Neuron (in vitro differentiated cells): ENCODE data around the gene SF3A1.

Experiments used
- H2AFZ ChIP-seq: one replicate; pipeline ENCODE4 v1.6.1; 2013; ENCODE audit warnings: low read depth, mild to moderate bottlenecking, inconsistent platforms, low read length, moderate library complexity
- H3K27me3 ChIP-seq: one replicate; pipeline ENCODE4 v1.6.1; 2013; ENCODE audit warnings: low read length; ENCODE audit not compliant: insufficient read depth
- H3K36me3 ChIP-seq: one replicate; pipeline ENCODE4 v1.6.1; 2013; ENCODE audit warnings: low read length; ENCODE audit not compliant: insufficient read depth
- H3K4me1 ChIP-seq: one replicate; pipeline ENCODE4 v1.6.1; 2013; ENCODE audit warnings: low read length; ENCODE audit not compliant: insufficient read depth
- H3K4me3 ChIP-seq: 2 replicates; pipeline ENCODE4 v1.5.1; 2013; ENCODE audit warnings: mild to moderate bottlenecking, low read length, moderate library complexity
- H3K9me3 ChIP-seq: one replicate; pipeline ENCODE4 v1.6.1; 2013; ENCODE audit warnings: low read length

The SF3A1 gene

GRCh38 chr22:30396871-30397655 lies 40.4 kb upstream of the SF3A1 start, which contains the start of gene SEC14L2:
TSS of gene SEC14L2 (plus strand) at chr22:30397018. CDS start at chr22:30397117, 99 bp downstream.
- no peaks in the 10 kb centered on the region for H3K36me3 ChIP-seq
- peaks cover 9% of the 10 kb centered on the region for H3K4me1 ChIP-seq
- H3K27me3 ChIP-seq = peaks cover 4% of the 10 kb centered on the region
- H3K4me3 ChIP-seq = peak within 1 kb of the TSS; percentile 56
- peak within 1 kb of the TSS; percentile 77 for H2AFZ ChIP-seq
- H3K9me3 ChIP-seq = no peaks in the 10 kb centered on the region

DNA sequence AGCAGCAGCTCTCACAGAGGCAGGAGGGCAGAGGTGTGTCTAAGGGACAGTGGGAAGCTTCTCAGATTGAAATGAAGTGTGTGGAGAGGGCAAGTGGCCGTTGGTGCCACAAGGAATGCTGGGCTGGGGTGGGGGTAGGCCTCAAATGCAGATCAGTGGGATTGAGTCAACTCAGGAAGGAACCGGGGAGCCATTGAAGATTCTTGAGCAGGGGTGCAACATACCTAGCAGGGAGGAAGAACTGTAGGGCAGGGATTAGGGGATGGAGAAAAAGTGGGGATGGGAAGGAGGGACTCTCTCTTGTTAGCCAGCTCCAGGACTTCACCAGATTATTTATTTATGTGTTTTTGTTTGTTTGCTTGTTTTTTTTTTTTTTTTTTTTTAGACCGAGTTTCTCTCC lies 37.2 kb upstream of the SF3A1 start:
- no peaks in the 10 kb centered on the region for H3K9me3 ChIP-seq
- no peak overlapping the region for H3K4me3 ChIP-seq
- peaks cover 9% of the 10 kb centered on the region for H3K4me1 ChIP-seq
- no peaks in the 10 kb centered on the region for H3K36me3 ChIP-seq
- H3K27me3 ChIP-seq = peaks cover 4% of the 10 kb centered on the region
- H2AFZ ChIP-seq = no peak overlapping the region

DNA sequence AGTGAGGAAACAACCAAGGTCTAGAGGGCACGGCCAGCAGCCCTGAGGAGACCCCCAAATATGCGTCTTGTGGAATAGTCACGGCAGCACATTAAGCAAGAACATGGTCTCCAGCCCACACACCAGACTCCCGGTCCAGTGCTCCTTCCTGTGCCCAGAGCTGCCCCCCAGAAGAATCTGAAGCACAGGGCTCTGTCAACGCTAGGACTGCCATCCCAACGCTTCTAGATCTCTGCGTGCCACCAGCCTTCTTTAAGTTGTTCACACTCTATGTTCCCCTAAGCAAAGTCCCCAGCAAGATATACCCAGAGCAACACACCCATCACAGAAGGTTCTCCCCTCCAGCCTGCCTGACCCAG lies 36.6 kb upstream of the SF3A1 start:
- no peaks in the 10 kb centered on the region for H3K9me3 ChIP-seq

GRCh38 chr22:30392661-30393321 lies 36.1 kb upstream of the SF3A1 start:
- Histone ChIP-seq H3K27me3 (peaks cover 4% of the 10 kb centered on the region), H3K4me1 (peaks cover 9% of the 10 kb centered on the region), H3K9me3 (no peaks in the 10 kb centered on the region), H3K4me3 (no peak overlapping the region), H2AFZ (no peak overlapping the region), H3K36me3 (no peaks in the 10 kb centered on the region)

More for the DNA sequence above, 36.6 kb upstream of the SF3A1 start:
- Histone ChIP-seq H3K4me3 (no peak overlapping the region), H3K4me1 (peaks cover 9% of the 10 kb centered on the region), H3K27me3 (peaks cover 4% of the 10 kb centered on the region), H2AFZ (no peak overlapping the region), H3K36me3 (no peaks in the 10 kb centered on the region)

DNA sequence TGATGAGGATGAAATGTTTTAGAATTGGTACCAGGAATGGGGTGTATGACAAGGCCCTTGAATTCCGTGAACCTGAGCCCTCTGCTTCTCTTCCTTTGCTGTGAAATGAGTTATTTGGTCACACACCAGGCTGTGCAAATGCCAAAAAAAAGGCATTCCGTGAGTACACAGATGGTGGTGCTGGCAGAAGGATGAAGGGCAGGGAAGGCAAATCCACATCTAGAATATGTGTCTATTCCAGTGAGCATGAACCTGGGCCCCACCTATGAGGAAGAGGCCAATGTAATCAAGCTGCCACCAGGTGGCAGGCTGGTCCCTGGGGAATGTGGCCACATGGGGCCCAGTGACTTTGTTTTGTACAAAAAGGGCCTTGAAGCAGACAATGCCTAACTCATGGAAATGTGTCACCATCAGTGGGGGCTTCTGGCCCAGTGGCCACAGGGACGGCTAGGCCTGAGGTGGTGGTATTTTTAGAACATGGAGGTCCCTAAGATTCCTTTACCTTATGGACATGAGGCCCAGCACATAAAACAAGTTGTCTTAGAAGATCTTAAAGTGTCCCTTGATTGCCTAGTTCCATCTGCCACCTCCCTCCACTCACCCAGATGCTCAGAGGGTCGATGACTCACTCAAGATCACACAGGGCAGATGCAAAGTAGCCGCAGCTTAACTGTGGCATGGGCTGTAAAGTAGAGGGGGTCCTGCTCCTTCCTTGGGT lies 34.4 kb upstream of the SF3A1 start:
- peaks cover 5% of the 10 kb centered on the region for H3K4me1 ChIP-seq
- H3K27me3 ChIP-seq = no peaks in the 10 kb centered on the region
- no peak overlapping the region for H2AFZ ChIP-seq
- H3K9me3 ChIP-seq = no peaks in the 10 kb centered on the region
- H3K4me3 ChIP-seq = no peak overlapping the region
- H3K36me3 ChIP-seq = no peaks in the 10 kb centered on the region

DNA sequence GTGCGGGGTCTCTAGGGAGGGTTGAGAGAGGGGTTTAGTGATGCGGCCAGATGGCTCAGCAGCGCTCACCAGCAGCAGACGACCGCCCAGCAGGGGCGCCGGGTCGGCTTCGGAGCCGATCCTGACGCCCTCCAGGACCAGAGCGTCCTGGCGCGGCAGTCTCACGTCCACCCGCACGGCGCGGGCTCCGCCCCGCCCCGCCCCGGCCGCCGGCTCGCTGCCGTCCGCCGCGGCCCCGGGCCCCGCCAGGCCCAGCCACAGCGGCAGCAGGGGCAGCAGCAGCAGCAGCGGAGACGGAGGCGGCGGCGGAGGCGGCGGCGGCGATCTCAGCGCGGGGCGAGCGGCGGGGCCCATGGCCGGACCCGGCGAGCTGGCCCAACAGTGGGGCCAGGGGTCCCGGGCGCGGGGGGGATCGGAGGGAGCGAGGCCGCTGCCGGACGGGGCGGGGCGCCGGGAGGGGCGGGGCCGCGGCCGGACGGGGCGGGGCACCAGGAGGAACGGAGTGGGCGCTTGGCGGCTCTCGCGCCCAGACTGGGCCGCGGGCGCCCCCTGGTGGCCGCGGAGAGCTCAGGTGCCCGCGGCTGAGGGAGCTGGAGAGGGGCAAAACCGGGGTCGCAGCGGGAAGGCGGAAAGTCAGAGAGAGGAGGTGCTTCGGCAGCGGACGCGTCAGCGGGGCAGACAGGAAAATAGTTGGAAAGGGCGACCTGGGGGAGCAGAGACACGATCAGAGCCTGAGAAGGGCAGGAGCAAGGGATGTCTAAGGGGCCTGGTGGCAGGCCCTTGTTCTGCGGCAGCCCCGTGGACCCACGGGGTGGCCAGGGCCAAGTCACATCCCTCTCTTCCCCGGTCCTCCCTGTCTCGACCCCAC lies 30.5 kb upstream of the SF3A1 start, which contains the start of gene RNF215:
RNF215 (minus strand) TSS at position 452 of the 868 bp plus-strand sequence; CDS start at position 354, 98 bp downstream.
- Histone ChIP-seq H3K36me3 (peaks cover 9% of the 10 kb centered on the region), H3K9me3 (no peaks in the 10 kb centered on the region), H3K4me1 (peaks cover 7% of the 10 kb centered on the region), H2AFZ (peak within 1 kb of the TSS; percentile 39), H3K27me3 (no peaks in the 10 kb centered on the region), H3K4me3 (peak within 1 kb of the TSS; percentile 60)

DNA sequence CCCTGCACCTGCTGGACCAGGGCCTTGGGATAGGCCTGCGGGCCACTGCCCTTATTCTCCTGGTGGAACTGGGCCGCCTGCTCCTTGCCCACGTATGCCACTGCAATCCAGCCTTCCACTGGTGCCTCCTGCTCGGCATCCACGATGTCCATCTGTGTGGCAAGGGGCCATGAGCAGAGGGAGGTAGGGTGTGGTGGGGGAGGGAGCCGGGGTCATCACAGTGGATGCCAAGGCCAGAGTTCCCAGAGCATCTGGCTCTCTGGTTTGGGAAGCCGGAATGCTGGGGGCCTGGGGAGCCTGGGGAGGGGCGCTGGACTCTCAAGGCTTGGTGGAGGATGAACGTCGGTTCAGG lies 29.9 kb upstream of the SF3A1 start:
- Histone ChIP-seq H3K27me3 (no peaks in the 10 kb centered on the region), H3K36me3 (peaks cover 12% of the 10 kb centered on the region), H3K4me1 (peaks cover 7% of the 10 kb centered on the region), H3K9me3 (no peaks in the 10 kb centered on the region), H2AFZ (peak overlapping the region; percentile 39), H3K4me3 (peak overlapping the region; percentile 60)

- Histone ChIP-seq H2AFZ (no peak overlapping the region), H3K9me3 (no peaks in the 10 kb centered on the region), H3K36me3 (peaks cover 13% of the 10 kb centered on the region), H3K4me1 (peaks cover 7% of the 10 kb centered on the region), H3K27me3 (no peaks in the 10 kb centered on the region), H3K4me3 (peak overlapping the region; percentile 60)
These were observed 29.2 kb upstream of the SF3A1 start for GRCh38 chr22:30385942-30386341.

DNA sequence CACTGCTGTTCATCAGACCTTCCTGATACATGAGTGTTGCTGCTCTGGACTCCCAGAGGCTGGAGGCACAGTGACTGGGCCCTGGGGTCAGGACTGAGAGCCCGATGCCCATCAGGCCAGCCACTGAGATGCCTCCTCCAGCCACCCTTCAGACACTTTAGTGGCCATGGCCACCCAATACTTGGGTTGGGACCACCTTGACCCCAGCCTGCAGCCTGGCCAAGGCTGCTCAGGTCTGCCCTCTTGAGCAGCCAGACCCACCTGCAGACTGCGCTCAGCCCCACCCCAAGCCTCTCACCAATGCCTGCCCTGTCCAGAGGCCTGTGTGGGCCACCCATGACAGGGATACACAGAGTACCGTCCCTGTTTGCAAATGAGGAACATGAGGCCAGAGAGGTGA lies 26.4 kb upstream of the SF3A1 start:
- no peak overlapping the region for H3K4me3 ChIP-seq
- no peak overlapping the region for H2AFZ ChIP-seq
- H3K4me1 ChIP-seq = peaks cover 7% of the 10 kb centered on the region
- no peaks in the 10 kb centered on the region for H3K27me3 ChIP-seq
- H3K36me3 ChIP-seq = peaks cover 22% of the 10 kb centered on the region
- no peaks in the 10 kb centered on the region for H3K9me3 ChIP-seq

- H3K36me3 ChIP-seq = peaks cover 29% of the 10 kb centered on the region
- H3K27me3 ChIP-seq = no peaks in the 10 kb centered on the region
- H3K9me3 ChIP-seq = no peaks in the 10 kb centered on the region
- H3K4me3 ChIP-seq = no peak overlapping the region
- peaks cover 7% of the 10 kb centered on the region for H3K4me1 ChIP-seq
- no peak overlapping the region for H2AFZ ChIP-seq
These were observed 25.6 kb upstream of the SF3A1 start for GRCh38 chr22:30382340-30382739.

DNA sequence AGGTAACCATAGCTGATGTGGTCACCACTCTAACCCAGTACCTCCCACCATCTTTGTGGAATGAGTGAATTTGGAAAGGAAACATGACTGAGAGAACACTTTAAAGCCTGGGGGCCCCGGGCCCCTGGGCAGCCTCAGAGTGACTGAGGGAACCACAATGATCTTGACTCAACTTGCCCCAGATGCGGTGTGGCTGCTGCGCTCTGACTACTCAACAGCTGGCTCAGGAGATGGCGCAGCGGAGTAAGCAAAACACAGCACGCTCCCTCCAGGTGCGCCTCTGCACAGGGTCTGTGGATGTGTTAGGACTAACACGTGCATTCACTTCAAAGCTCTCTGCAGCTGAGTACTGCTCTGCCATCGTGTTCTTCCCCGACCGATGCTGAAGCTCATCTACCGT lies 24.6 kb upstream of the SF3A1 start:
- no peaks in the 10 kb centered on the region for H3K27me3 ChIP-seq
- peaks cover 3% of the 10 kb centered on the region for H3K4me1 ChIP-seq
- no peaks in the 10 kb centered on the region for H3K9me3 ChIP-seq
- H2AFZ ChIP-seq = no peak overlapping the region
- H3K36me3 ChIP-seq = peaks cover 29% of the 10 kb centered on the region
- no peak overlapping the region for H3K4me3 ChIP-seq

DNA sequence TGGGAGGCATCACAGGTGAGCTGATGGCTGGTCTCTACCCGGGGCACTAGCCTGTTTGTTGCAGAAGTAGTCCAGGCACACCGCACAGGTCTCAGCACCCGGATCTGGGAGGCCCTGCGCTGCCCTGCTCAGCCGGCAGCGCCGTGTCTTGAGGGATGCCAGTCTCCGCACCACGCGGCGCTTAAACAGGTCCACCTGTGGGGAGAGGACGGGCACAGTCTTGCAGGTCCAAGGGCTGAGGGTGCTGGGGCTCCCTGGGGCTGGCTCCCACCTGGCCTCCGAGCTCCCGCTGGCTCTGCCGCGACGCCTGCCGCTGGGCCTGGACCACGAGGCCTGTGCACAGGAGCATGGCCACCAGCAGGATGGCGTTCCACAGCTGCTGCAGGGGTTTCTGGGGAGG lies 23.3 kb upstream of the SF3A1 start:
- no peaks in the 10 kb centered on the region for H3K27me3 ChIP-seq
- no peaks in the 10 kb centered on the region for H3K4me1 ChIP-seq
- H2AFZ ChIP-seq = no peak overlapping the region
- peaks cover 29% of the 10 kb centered on the region for H3K36me3 ChIP-seq
- H3K4me3 ChIP-seq = no peak overlapping the region
- H3K9me3 ChIP-seq = no peaks in the 10 kb centered on the region
